Measurements from ENCODE around the gene NAA20. TPM values are rescaled to one million over a fixed set of nuclear protein-coding genes. Genes with fewer than 3 reads are reported as not detected.

Gene NAA20
- polyA plus RNA-seq, 1 donor (not counting 4 experiments of a cell fraction or from before 2014, with no cell fraction given): 204 TPM

- dilution Hi-C loops (cut with MboI; ENCODE audit: extremely low pct_ligation_motif_present, low sequenced_read_pairs): no loop called here
- Histone ChIP-seq H4K20me1 (ENCODE audit: control insufficient read depth, extremely low read depth, insufficient read depth, low read length) (no peaks in the 10 kb centered on the region), H3K36me3 (ENCODE audit: control insufficient read depth in 2 of 2, extremely low read depth in 1 of 2, insufficient read depth in 2 of 2, low read length in 2 of 2) (peaks cover 4 to 12% of the 10 kb centered on the region in 2 experiments), H3K27me3 (ENCODE audit: control insufficient read depth, extremely low read depth, insufficient read depth, low read length) (no peaks in the 10 kb centered on the region), H3K9ac (ENCODE audit: control insufficient read depth, extremely low read depth, insufficient read depth, low read length) (no peak overlapping the region), H3K9me1 (ENCODE audit: control insufficient read depth, extremely low read depth, insufficient read depth, low read length) (no peaks in the 10 kb centered on the region), H3K4me3 (ENCODE audit: control insufficient read depth in 2 of 3, extremely low read depth in 1 of 3, insufficient read depth in 2 of 3, low read depth in 1 of 3, low read length in 3 of 3) (no peak overlapping the region), H3K4me1 (ENCODE audit: control insufficient read depth, extremely low read depth, insufficient read depth, low read length) (peaks cover 30% of the 10 kb centered on the region), H3K4me2 (ENCODE audit: control insufficient read depth, extremely low read depth, insufficient read depth, low read depth, low read length) (no peak overlapping the region), H3K79me2 (ENCODE audit: control insufficient read depth, insufficient read depth, low read length) (no peaks in the 10 kb centered on the region), H3K27ac (ENCODE audit: control insufficient read depth, insufficient read depth, low read length) (no peak overlapping the region), H2AFZ (ENCODE audit: control insufficient read depth, low read length) (no peak overlapping the region), H3K9me3 (ENCODE audit: control insufficient read depth, low read depth, low read length) (no peaks in the 10 kb centered on the region)
- FAIRE-seq (no peak), DNase-seq (ENCODE audit: low read depth, low spot score) (no peak)
- TF ChIP-seq CTCF (optimal IDR thresholded peaks at IDR 0.05 in 1 of 3, IDR thresholded peaks at IDR 0.05 in 1 of 3, conservative IDR thresholded peaks at IDR 0.05 in 1 of 3; ENCODE audit: extremely low read depth in 1 of 3, insufficient read depth in 2 of 3, low read length in 3 of 3) (no peak), EZH2 (IDR thresholded peaks at IDR 0.05; ENCODE audit: low read length) (no peak)
Observed at GRCh38 chr20:19969106-19969505, 48.1 kb upstream of the NAA20 start.

- Histone ChIP-seq H3K4me1 (ENCODE audit: control insufficient read depth, extremely low read depth, insufficient read depth, low read length) (peaks cover 30% of the 10 kb centered on the region), H2AFZ (ENCODE audit: control insufficient read depth, low read length) (no peak overlapping the region), H3K36me3 (ENCODE audit: control insufficient read depth in 2 of 2, extremely low read depth in 1 of 2, insufficient read depth in 2 of 2, low read length in 2 of 2) (peaks cover 4 to 8% of the 10 kb centered on the region in 2 experiments), H4K20me1 (ENCODE audit: control insufficient read depth, extremely low read depth, insufficient read depth, low read length) (no peaks in the 10 kb centered on the region), H3K79me2 (ENCODE audit: control insufficient read depth, insufficient read depth, low read length) (no peaks in the 10 kb centered on the region), H3K9me1 (ENCODE audit: control insufficient read depth, extremely low read depth, insufficient read depth, low read length) (no peaks in the 10 kb centered on the region), H3K27ac (ENCODE audit: control insufficient read depth, insufficient read depth, low read length) (no peak overlapping the region), H3K9ac (ENCODE audit: control insufficient read depth, extremely low read depth, insufficient read depth, low read length) (no peak overlapping the region), H3K9me3 (ENCODE audit: control insufficient read depth, low read depth, low read length) (no peaks in the 10 kb centered on the region), H3K27me3 (ENCODE audit: control insufficient read depth, extremely low read depth, insufficient read depth, low read length) (no peaks in the 10 kb centered on the region), H3K4me3 (ENCODE audit: control insufficient read depth in 2 of 3, extremely low read depth in 1 of 3, insufficient read depth in 2 of 3, low read depth in 1 of 3, low read length in 3 of 3) (no peak overlapping the region), H3K4me2 (ENCODE audit: control insufficient read depth, extremely low read depth, insufficient read depth, low read depth, low read length) (no peak overlapping the region)
- FAIRE-seq: no peak
- DNase-seq (ENCODE audit: low read depth, low spot score): no peak
- TF ChIP-seq EZH2 (IDR thresholded peaks at IDR 0.05; ENCODE audit: low read length): no peak
- no peak for TF ChIP-seq CTCF (optimal IDR thresholded peaks at IDR 0.05 in 1 of 3, IDR thresholded peaks at IDR 0.05 in 1 of 3, conservative IDR thresholded peaks at IDR 0.05 in 1 of 3; ENCODE audit: extremely low read depth in 1 of 3, insufficient read depth in 2 of 3, low read length in 3 of 3)
- dilution Hi-C loops (cut with MboI; ENCODE audit: extremely low pct_ligation_motif_present, low sequenced_read_pairs): no loop called here
Observed at GRCh38 chr20:19969507-19970255, 47.5 kb upstream of the NAA20 start.
